GM23338 (cell line): ENCODE data around the gene CCDC138. TPM values are rescaled to one million over a fixed set of nuclear protein-coding genes. Genes with fewer than 3 reads are reported as not detected.

ENCODE experiments used
- ATAC-seq: fragments of 200-7000 bp; cut with Tn5 transposase; 3 replicates; pipeline ENCODE4 v1.9.1; 2020
- DNase-seq: peaks from one replicate; pipeline ENCODE4 v3.0.0-alpha.2; 2015; ENCODE audit warnings: low spot score
- H2AFZ ChIP-seq: fragments of 200-600 bp; sonication (generic); 2 replicates; pipeline ENCODE4 v1.8.0; 2016; ENCODE audit warnings: antibody characterized with exemption, mild to moderate bottlenecking, moderate library complexity
- H3F3A ChIP-seq: fragments of 200-600 bp; sonication (generic); replicated peaks from 2 replicates; pipeline ENCODE4 v1.8.0; 2017; ENCODE audit warnings: antibody characterized with exemption, mixed run types, low read depth
- H3K27ac ChIP-seq: fragments of 200-600 bp; sonication (generic); 2 replicates; pipeline ENCODE4 v1.6.1; 2016; ENCODE audit warnings: low read depth
- H3K27me3 ChIP-seq: fragments of 200-600 bp; sonication (generic); 2 replicates; pipeline ENCODE4 v1.8.0; 2016; ENCODE audit warnings: mild to moderate bottlenecking, mixed run types, moderate library complexity; ENCODE audit not compliant: insufficient read depth
- H3K36me3 ChIP-seq: fragments of 200-600 bp; sonication (generic); 2 replicates; pipeline ENCODE4 v1.8.0; 2016; ENCODE audit warnings: mild to moderate bottlenecking; ENCODE audit not compliant: insufficient read depth
- H3K4me1 ChIP-seq: fragments of 200-600 bp; sonication (generic); 2 replicates; pipeline ENCODE4 v1.8.0; 2016; ENCODE audit warnings: mild to moderate bottlenecking, moderate library complexity; ENCODE audit not compliant: insufficient read depth
- H3K4me2 ChIP-seq: fragments of 200-600 bp; sonication (generic); 2 replicates; pipeline ENCODE4 v1.7.1; 2017; ENCODE audit warnings: mixed run types
- H3K4me3 ChIP-seq: fragments of 200-600 bp; sonication (generic); 2 replicates; pipeline ENCODE4 v1.6.1; 2016; ENCODE audit warnings: mixed run types
- H3K79me2 ChIP-seq: fragments of 200-600 bp; sonication (generic); replicated peaks from 2 replicates; pipeline ENCODE4 v1.8.0; 2017; ENCODE audit warnings: mild to moderate bottlenecking; ENCODE audit not compliant: insufficient read depth
- H3K9me2 ChIP-seq: fragments of 200-600 bp; sonication (generic); 2 replicates; pipeline ENCODE4 v1.8.0; 2017; ENCODE audit not compliant: insufficient read depth
- H4K20me1 ChIP-seq: fragments of 200-600 bp; sonication (generic); replicated peaks from 2 replicates; pipeline ENCODE4 v1.8.0; 2017; ENCODE audit warnings: mild to moderate bottlenecking; ENCODE audit not compliant: insufficient read depth
- H3K27ac Mint-ChIP-seq: 2 replicates; pipeline ENCODE4 v1.8.0; 2020; ENCODE audit warnings: inconsistent platforms, mild to moderate bottlenecking, moderate library complexity, mixed read lengths
- H3K27me3 Mint-ChIP-seq: 3 replicates; pipeline ENCODE4 v1.8.0; 2022; ENCODE audit warnings: low read depth, mild to moderate bottlenecking, moderate library complexity, mixed read lengths, inconsistent platforms; ENCODE audit not compliant: insufficient read depth, poor library complexity
- H3K36me3 Mint-ChIP-seq: 3 replicates; pipeline ENCODE4 v1.8.0; 2021; ENCODE audit warnings: low read depth, mild to moderate bottlenecking, inconsistent platforms, moderate library complexity, mixed read lengths
- H3K4me1 Mint-ChIP-seq: 3 replicates; pipeline ENCODE4 v1.8.0; 2020; ENCODE audit warnings: mild to moderate bottlenecking, inconsistent platforms, mixed read lengths
- H3K4me3 Mint-ChIP-seq: 3 replicates; pipeline ENCODE4 v1.8.0; 2021; ENCODE audit warnings: moderate library complexity, mild to moderate bottlenecking, inconsistent platforms, mixed read lengths
- H3K9me3 Mint-ChIP-seq: 3 replicates; pipeline ENCODE4 v1.8.0; 2020; ENCODE audit warnings: moderate library complexity, mild to moderate bottlenecking, inconsistent platforms, mixed read lengths
- CREB1 ChIP-seq: fragments of 250-450 bp; sonication (Bioruptor Pico); IDR thresholded peaks from 2 replicates; pipeline ENCODE4 v1.5.0; 2020; ENCODE audit warnings: low read depth, mild to moderate bottlenecking, moderate library complexity
- EZH2 ChIP-seq: fragments of 200-600 bp; sonication (generic); IDR thresholded peaks from one replicate; pipeline ENCODE4 v1.8.0; 2017; ENCODE audit warnings: antibody characterized with exemption, mild to moderate bottlenecking, low read depth; ENCODE audit not compliant: unreplicated experiment
- JUNB ChIP-seq: IDR thresholded peaks from one replicate; pipeline ENCODE4 v1.6.1; 2016; ENCODE audit warnings: antibody characterized with exemption; ENCODE audit not compliant: unreplicated experiment
- NANOG ChIP-seq: IDR thresholded peaks from 2 replicates; pipeline ENCODE4 v1.6.1; 2016; ENCODE audit warnings: antibody characterized with exemption, borderline replicate concordance
- STAT1 ChIP-seq: IDR thresholded peaks from one replicate; pipeline ENCODE4 v1.6.1; 2016; ENCODE audit warnings: antibody characterized with exemption; ENCODE audit not compliant: unreplicated experiment
- ZNF114 ChIP-seq: fragments of 250-450 bp; sonication (Bioruptor Pico); IDR thresholded peaks from 2 replicates; pipeline ENCODE4 v1.5.0; 2020; ENCODE audit warnings: mild to moderate bottlenecking, moderate library complexity
- ZNF331 ChIP-seq: fragments of 250-450 bp; sonication (Bioruptor Pico); IDR thresholded peaks from 2 replicates; pipeline ENCODE4 v1.5.0; 2020; ENCODE audit warnings: low read depth, mild to moderate bottlenecking, moderate library complexity
- polyA plus RNA-seq: library from polyadenylated mRNA; unstranded; fragments of >200 nt; fragmentation: Nextera tagmentation; extraction: Ambion mirVana; gene quantifications from 2 replicates; pipeline ENCODE4 v1.2.1, GENCODE V29; 2016
- total RNA-seq: library from RNA; depleted of rRNA; stranded (reverse); fragments of >200 nt; shearing (Covaris generic); gene quantifications from 2 replicates; pipeline ENCODE4 v1.2.3, GENCODE V29; 2014
- TF ChIP-seq, protein P1 (sequence below), 2 experiments: fragments of 200-600 bp in 1 of 2; sonication (generic) in 1 of 2; conservative IDR thresholded peaks; 2 replicates each; pipeline versions ENCODE4 v1.5.1 to v1.6.1; 2016 to 2017; ENCODE audit warnings: antibody characterized with exemption in 2 of 2, low read depth in 2 of 2, mild to moderate bottlenecking in 2 of 2, moderate library complexity in 1 of 2
- TF ChIP-seq, protein P2 (sequence below): IDR thresholded peaks from one replicate; pipeline ENCODE4 v1.6.1; 2018; ENCODE audit warnings: antibody characterized with exemption; ENCODE audit not compliant: unreplicated experiment

The CCDC138 gene
- total and polyA plus RNA-seq, 2 experiments from 2014 or later = 30.8 to 31.6 TPM

DNA sequence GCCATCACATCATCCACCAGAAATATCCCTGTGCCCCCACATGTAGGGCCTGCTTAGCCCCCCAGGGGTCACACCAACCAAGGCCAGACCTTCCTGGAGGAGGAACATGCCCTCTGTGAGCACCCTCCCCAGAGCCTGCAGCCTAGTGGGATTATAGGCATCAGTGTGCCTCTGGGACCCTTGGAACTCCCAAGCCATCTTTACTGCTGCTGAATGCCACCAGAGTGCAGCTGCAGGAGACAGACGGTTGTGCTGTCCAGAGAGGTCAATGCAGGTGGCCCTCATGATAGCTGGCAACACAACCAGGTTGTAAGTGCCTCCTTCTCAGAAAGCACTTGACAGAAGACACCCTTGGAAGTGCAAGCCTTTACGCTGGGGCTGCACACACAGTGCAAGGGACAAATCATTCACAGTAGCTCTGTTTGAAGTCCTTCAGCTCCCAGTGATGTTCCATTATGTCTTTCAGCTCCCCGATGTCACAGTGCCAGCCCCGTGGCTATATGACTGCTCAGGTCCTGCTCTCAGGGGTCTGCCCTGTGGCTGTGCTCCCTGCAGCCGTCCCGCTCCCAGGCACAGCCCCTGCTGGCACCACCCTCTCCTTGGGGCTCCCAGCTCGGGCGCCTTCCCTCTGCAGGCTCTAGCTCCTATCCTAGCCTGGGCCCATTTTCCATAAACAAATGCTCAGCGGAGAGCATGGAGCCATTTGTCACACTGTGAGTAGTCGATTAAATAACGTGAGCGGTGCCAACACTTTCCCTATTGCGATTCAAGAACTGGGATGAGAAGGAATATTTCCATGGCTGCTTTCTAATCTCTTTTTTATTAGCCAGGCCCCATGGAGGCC lies 137.4 kb downstream of the CCDC138 start:
- peaks cover 6% of the 10 kb centered on the region; the same call in 2 of the 3 replicates for H3K4me1 Mint-ChIP-seq
- ATAC-seq (no peak), DNase-seq (no peak)
- Histone ChIP-seq H3K4me2 (no peak overlapping the region), H3K27ac (no peak overlapping the region), H3K9me2 (no peaks in the 10 kb centered on the region), H3F3A (no peaks in the 10 kb centered on the region), H4K20me1 (no peaks in the 10 kb centered on the region), H3K79me2 (no peaks in the 10 kb centered on the region), H3K4me3 (no peak overlapping the region), H2AFZ (no peak overlapping the region), H3K27me3 (no peaks in the 10 kb centered on the region), H3K4me1 (no peaks in the 10 kb centered on the region), H3K36me3 (no peaks in the 10 kb centered on the region)
- H3K9me3 Mint-ChIP-seq = no peaks in the 10 kb centered on the region
- no peak overlapping the region for H3K27ac Mint-ChIP-seq
- no peaks in the 10 kb centered on the region for H3K36me3 Mint-ChIP-seq
- H3K4me3 Mint-ChIP-seq = no peak overlapping the region
- TF ChIP-seq STAT1 (no peak), NANOG (no peak), CREB1 (CRISPR knock-in tag) (no peak)
- peaks cover 12% of the 10 kb centered on the region for H3K27me3 Mint-ChIP-seq

DNA sequence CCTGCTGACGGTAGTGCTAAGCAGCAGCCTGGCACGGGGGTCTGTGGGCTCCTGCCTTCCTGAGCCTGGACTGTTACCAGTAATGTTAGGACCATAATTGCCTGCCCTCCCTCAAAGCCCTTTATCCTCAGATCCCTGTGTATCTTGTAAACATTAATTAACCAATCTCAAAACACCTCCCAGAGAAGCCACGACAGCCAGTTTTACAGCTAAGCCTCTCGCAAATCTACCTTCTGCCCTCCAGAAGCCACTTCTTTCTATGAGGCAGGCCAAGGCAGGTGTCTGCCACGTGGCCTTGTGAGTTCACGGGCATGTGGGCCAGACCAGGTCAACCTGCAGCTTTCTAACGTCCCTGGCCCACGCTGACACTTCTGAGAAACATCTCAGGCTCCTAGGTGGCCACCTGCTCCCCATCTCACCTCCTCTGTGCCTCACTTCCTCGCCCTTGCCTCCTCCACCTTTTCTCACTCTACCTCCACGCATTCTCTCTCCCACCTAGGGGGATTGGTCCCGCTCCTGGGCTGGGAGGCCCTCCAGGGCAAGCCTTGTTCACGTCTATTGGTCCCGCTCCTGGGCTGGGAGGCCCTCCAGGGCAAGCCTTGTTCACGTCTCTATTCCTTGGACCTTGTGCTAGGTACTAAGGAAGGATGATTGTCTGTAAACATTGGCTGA lies 138.1 kb downstream of the CCDC138 start:
- no peaks in the 10 kb centered on the region for H3K36me3 Mint-ChIP-seq
- peaks cover 12% of the 10 kb centered on the region for H3K27me3 Mint-ChIP-seq
- H3K27ac Mint-ChIP-seq = no peak overlapping the region; the same call in 1 of the 2 replicates
- no peak for TF ChIP-seq NANOG
- TF ChIP-seq, protein P1, sequence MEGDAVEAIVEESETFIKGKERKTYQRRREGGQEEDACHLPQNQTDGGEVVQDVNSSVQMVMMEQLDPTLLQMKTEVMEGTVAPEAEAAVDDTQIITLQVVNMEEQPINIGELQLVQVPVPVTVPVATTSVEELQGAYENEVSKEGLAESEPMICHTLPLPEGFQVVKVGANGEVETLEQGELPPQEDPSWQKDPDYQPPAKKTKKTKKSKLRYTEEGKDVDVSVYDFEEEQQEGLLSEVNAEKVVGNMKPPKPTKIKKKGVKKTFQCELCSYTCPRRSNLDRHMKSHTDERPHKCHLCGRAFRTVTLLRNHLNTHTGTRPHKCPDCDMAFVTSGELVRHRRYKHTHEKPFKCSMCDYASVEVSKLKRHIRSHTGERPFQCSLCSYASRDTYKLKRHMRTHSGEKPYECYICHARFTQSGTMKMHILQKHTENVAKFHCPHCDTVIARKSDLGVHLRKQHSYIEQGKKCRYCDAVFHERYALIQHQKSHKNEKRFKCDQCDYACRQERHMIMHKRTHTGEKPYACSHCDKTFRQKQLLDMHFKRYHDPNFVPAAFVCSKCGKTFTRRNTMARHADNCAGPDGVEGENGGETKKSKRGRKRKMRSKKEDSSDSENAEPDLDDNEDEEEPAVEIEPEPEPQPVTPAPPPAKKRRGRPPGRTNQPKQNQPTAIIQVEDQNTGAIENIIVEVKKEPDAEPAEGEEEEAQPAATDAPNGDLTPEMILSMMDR (conservative IDR thresholded peaks at IDR 0.05; ENCODE audit: low read depth in 2 of 2) = no peak
- TF ChIP-seq ZNF331 (CRISPR knock-in tag) = no peak
- no peak for TF ChIP-seq JUNB
- TF ChIP-seq EZH2 = no peak
- TF ChIP-seq, protein P2, sequence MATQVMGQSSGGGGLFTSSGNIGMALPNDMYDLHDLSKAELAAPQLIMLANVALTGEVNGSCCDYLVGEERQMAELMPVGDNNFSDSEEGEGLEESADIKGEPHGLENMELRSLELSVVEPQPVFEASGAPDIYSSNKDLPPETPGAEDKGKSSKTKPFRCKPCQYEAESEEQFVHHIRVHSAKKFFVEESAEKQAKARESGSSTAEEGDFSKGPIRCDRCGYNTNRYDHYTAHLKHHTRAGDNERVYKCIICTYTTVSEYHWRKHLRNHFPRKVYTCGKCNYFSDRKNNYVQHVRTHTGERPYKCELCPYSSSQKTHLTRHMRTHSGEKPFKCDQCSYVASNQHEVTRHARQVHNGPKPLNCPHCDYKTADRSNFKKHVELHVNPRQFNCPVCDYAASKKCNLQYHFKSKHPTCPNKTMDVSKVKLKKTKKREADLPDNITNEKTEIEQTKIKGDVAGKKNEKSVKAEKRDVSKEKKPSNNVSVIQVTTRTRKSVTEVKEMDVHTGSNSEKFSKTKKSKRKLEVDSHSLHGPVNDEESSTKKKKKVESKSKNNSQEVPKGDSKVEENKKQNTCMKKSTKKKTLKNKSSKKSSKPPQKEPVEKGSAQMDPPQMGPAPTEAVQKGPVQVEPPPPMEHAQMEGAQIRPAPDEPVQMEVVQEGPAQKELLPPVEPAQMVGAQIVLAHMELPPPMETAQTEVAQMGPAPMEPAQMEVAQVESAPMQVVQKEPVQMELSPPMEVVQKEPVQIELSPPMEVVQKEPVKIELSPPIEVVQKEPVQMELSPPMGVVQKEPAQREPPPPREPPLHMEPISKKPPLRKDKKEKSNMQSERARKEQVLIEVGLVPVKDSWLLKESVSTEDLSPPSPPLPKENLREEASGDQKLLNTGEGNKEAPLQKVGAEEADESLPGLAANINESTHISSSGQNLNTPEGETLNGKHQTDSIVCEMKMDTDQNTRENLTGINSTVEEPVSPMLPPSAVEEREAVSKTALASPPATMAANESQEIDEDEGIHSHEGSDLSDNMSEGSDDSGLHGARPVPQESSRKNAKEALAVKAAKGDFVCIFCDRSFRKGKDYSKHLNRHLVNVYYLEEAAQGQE = no peak
- TF ChIP-seq STAT1 = no peak
- no peak for TF ChIP-seq ZNF114 (CRISPR knock-in tag)

More for the DNA sequence above, 138.1 kb downstream of the CCDC138 start:
- Histone ChIP-seq H3F3A (no peaks in the 10 kb centered on the region), H3K79me2 (no peaks in the 10 kb centered on the region), H3K4me2 (no peak overlapping the region), H3K9me2 (no peaks in the 10 kb centered on the region), H3K27ac (no peak overlapping the region), H3K4me1 (no peaks in the 10 kb centered on the region), H2AFZ (no peak overlapping the region; the same call in 1 of the 2 replicates), H4K20me1 (no peaks in the 10 kb centered on the region), H3K27me3 (no peaks in the 10 kb centered on the region), H3K4me3 (no peak overlapping the region), H3K36me3 (no peaks in the 10 kb centered on the region)
- Mint-ChIP-seq H3K9me3 (no peaks in the 10 kb centered on the region), H3K4me3 (no peak overlapping the region), H3K4me1 (peaks cover 6% of the 10 kb centered on the region; the same call in 2 of the 3 replicates)
- ATAC-seq (no peak), DNase-seq (no peak)
